Measurements from ENCODE around the gene M1AP.

The M1AP gene

DNA sequence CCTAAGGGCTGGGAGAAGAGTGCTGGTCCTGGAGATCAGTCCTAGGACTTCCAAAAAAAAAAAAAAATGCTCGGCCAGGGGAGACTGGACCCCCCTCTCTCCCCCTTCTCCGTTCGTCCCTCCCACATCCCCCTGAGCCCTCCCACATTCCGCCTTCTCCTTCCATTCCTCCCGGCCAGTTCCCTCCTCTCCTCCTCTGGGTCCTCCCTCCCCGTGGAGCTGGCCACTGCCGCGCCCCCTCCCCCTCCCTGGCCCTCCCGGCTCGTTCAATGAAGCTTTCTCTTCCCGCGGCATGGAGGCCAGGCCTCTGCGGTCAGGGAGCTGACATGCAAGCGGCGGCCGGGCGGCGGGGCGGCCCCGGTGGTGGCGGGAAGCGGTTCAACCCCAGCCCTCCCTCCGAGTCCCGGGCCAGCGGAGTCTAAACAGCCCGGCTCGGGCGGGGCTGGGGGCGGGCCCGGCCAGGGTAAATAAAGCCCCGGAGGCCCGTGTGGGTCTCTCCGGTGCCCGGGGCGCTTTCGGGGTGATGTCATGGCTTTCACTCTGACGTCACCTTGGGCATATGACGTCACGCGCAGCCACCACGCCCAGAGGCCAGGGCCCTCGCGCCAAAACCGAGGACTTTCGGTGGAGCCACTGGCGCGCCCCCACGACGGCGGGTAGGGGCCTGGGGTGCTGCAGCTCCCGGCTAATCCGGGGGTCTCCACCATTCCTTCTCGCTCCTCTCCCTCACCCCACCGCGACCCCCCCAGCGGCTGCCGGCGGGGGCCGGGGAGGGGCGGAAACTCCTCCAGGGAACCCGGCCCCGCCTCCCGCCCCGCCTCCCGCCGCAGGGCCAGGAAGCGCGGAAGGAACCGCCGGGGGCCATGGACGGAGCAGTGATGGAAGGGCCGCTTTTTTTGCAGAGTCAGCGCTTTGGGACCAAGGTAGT, 94.0 kb downstream of the M1AP start, which contains the start of the genes DOK1 and LOXL3:
DOK1 (plus strand) TSS at position 829 of the 928 bp plus-strand sequence; CDS start at position 864, 35 bp downstream.
LOXL3 (minus strand) TSS at position 51 of the 928 bp plus-strand sequence. CDS start 1,308 bp downstream, outside the sequence.
- H3K4me3 ChIP-seq (ENCODE audit: low read length): peak within 1 kb of the TSS; percentile 95
- under 1% methylated on average over 73 of the region's 73 CpGs for WGBS
- peak within 1 kb of the TSS; percentile 59 for H3K9ac ChIP-seq (ENCODE audit: low read depth, low read length)
- no peaks in the 10 kb centered on the region for H3K36me3 ChIP-seq (ENCODE audit: insufficient read depth, low read length)
- peak within 1 kb of the TSS; percentile 95; the same call in 1 of the 2 replicates for H3K27ac ChIP-seq (ENCODE audit: low read depth, low read length)
- H3K4me1 ChIP-seq (ENCODE audit: insufficient read depth, low read length): peaks cover 14% of the 10 kb centered on the region; the same call in 1 of the 2 replicates
- peaks cover 51% of the 10 kb centered on the region for H3K27me3 ChIP-seq (ENCODE audit: insufficient read depth, low read length)
- H3K9me3 ChIP-seq (ENCODE audit: insufficient read depth, low read depth, low read length): no peaks in the 10 kb centered on the region

DNA sequence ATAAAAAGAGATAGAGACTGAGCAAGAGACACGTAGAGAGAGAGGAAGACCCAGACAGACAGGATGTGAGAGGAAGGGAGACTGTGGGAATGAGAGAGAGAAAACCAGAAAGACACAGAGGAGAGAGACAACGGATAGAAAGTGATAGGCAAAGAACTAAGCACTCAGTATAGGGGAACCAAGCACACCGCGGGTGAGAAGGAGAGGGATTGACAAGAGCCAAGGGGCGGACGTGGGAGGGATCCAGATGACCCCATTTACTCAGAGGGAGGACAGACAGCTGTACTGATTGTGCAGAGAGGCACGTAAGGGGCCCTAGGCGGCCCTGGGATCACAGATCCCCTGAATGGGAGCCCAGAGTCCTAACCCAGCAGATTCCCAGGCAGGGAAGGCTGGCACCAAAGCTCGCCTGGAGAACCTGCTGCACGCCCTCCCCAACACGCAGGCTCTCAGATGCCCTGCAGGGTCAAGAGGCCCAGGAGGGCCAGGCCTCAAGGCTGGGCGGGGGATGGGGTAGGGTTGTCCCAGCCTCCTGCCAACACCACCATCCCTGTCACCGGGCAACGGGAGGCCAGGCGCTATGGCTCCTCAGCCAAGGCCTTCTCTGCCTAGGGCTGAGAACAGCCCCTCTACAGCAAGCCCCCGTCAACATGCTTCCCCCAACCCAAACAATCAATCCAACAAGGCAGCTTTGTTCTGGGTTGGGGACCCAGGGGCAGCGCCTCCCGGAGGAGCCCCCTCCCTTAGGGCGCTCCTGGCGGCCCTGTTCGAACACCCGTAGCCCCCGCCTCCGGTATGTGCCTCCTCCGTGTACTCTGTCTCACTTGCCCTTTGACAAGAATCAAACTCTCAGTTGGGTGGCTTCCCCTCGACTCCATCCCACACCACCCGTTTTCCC, 95.0 kb downstream of the M1AP start:
- Histone ChIP-seq H3K4me3 (ENCODE audit: low read length) (peak overlapping the region; percentile 95), H3K27me3 (ENCODE audit: insufficient read depth, low read length) (peaks cover 59% of the 10 kb centered on the region), H3K27ac (ENCODE audit: low read depth, low read length) (peak overlapping the region; percentile 25; the same call in 1 of the 2 replicates), H3K9ac (ENCODE audit: low read depth, low read length) (peak overlapping the region; percentile 5), H3K9me3 (ENCODE audit: insufficient read depth, low read depth, low read length) (no peaks in the 10 kb centered on the region), H3K4me1 (ENCODE audit: insufficient read depth, low read length) (peaks cover 14% of the 10 kb centered on the region; the same call in 1 of the 2 replicates), H3K36me3 (ENCODE audit: insufficient read depth, low read length) (no peaks in the 10 kb centered on the region)
- 13% methylated on average over 27 of the region's 27 CpGs for WGBS

DNA sequence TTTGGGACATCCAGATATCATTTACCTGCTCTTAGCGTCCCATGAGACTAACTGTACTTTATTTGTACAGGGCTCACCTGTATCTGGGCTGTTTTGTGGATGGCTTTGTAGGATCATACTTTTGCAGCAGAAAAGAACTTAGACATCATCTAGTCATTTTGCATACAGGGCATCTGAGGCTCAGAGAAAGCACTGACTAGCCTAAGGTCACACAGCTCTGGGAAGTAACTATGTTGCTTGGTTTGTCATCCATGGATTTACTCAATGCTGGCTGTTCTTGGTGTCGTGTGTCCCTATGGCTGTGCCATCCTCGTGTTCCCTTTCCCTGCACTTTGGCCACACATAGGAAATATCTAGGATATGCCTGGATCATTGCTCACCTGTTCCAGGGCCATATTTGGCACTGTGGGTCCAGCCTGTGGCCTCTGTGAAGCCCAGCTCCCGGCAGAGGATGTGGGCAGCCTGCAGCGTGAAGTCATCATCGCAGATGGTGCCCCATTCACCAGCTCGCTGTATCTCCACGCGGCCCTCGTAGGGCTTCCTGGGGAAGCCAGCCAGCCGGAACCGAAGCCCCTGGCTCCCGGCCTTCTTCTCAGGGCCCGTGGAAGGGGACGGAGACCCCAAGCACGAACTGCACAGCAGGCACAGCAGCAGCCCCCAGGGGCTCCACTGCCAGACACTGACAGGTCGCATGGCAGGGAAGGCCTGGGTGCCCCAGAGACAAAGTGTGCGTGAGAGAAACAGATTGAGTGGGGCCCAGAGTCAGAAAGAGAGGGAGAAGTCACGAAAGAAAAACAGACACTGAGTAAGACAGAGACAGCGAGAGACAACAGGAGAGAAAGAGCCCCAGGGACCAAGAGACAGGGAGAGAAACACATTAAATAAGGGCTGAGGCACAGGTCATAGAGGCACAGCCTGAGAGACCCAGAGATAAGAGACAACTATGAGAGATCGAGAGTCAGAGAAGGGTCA, 95.9 kb downstream of the M1AP start:
- H3K9ac ChIP-seq (ENCODE audit: low read depth, low read length): no peak overlapping the region
- H3K36me3 ChIP-seq (ENCODE audit: insufficient read depth, low read length): no peaks in the 10 kb centered on the region
- H3K27me3 ChIP-seq (ENCODE audit: insufficient read depth, low read length): peaks cover 68% of the 10 kb centered on the region
- peaks cover 14% of the 10 kb centered on the region; the same call in 1 of the 2 replicates for H3K4me1 ChIP-seq (ENCODE audit: insufficient read depth, low read length)
- H3K9me3 ChIP-seq (ENCODE audit: insufficient read depth, low read depth, low read length): no peaks in the 10 kb centered on the region
- H3K4me3 ChIP-seq (ENCODE audit: low read length): peak overlapping the region; percentile 95
- WGBS: 89% methylated on average over 21 of the region's 21 CpGs
- H3K27ac ChIP-seq (ENCODE audit: low read depth, low read length): no peak overlapping the region

DNA sequence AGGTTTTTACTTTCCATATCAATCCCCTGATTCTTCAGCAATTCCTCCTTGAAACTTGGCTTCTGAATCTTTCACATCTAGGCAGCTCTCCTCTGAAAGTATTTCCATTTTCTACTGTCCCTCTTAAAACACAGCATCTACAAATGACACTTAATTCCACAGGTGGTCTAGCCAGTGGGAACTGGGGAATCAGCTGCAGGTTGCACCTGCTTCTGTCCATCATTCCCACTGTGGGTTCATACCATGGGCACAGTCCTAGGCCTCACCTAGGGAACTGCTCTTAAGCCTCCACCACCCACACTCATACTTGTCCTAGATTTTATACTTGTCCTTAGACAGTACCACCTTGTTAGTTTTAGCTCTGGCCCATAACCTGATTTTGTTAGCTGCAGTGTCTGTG, 96.6 kb downstream of the M1AP start:
- H3K9me3 ChIP-seq (ENCODE audit: insufficient read depth, low read depth, low read length): no peaks in the 10 kb centered on the region
- H3K4me3 ChIP-seq (ENCODE audit: low read length): no peak overlapping the region
- H3K9ac ChIP-seq (ENCODE audit: low read depth, low read length): no peak overlapping the region
- peaks cover 70% of the 10 kb centered on the region for H3K27me3 ChIP-seq (ENCODE audit: insufficient read depth, low read length)
- no peak overlapping the region for H3K27ac ChIP-seq (ENCODE audit: low read depth, low read length)
- peaks cover 14% of the 10 kb centered on the region; the same call in 1 of the 2 replicates for H3K4me1 ChIP-seq (ENCODE audit: insufficient read depth, low read length)
- H3K36me3 ChIP-seq (ENCODE audit: insufficient read depth, low read length): no peaks in the 10 kb centered on the region

DNA sequence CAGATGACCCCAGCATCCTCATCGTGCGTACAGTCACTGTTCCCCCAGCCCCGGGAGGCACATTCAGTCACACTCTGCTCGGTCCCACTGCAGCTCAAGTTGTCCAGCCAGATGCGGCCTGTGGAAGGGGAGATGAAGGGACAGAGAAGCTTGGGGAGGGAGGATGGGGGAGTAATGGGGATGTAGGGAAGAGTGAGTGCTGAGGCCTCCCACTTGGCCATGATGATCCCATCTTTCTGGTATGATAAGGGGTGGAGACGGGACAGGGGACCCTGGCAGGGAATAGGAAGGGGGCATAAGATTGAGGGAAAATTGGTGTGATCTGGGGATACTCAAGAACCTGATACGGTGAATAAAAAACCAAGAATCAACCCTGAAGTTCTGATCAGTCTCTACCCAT, 97.9 kb downstream of the M1AP start:
- Histone ChIP-seq H3K4me1 (ENCODE audit: insufficient read depth, low read length) (peaks cover 14% of the 10 kb centered on the region; the same call in 1 of the 2 replicates), H3K9ac (ENCODE audit: low read depth, low read length) (no peak overlapping the region), H3K9me3 (ENCODE audit: insufficient read depth, low read depth, low read length) (no peaks in the 10 kb centered on the region), H3K27me3 (ENCODE audit: insufficient read depth, low read length) (peaks cover 57% of the 10 kb centered on the region), H3K27ac (ENCODE audit: low read depth, low read length) (no peak overlapping the region), H3K36me3 (ENCODE audit: insufficient read depth, low read length) (no peaks in the 10 kb centered on the region), H3K4me3 (ENCODE audit: low read length) (peak overlapping the region; percentile 73)
- 84% methylated on average over 7 of the region's 7 CpGs for WGBS

DNA sequence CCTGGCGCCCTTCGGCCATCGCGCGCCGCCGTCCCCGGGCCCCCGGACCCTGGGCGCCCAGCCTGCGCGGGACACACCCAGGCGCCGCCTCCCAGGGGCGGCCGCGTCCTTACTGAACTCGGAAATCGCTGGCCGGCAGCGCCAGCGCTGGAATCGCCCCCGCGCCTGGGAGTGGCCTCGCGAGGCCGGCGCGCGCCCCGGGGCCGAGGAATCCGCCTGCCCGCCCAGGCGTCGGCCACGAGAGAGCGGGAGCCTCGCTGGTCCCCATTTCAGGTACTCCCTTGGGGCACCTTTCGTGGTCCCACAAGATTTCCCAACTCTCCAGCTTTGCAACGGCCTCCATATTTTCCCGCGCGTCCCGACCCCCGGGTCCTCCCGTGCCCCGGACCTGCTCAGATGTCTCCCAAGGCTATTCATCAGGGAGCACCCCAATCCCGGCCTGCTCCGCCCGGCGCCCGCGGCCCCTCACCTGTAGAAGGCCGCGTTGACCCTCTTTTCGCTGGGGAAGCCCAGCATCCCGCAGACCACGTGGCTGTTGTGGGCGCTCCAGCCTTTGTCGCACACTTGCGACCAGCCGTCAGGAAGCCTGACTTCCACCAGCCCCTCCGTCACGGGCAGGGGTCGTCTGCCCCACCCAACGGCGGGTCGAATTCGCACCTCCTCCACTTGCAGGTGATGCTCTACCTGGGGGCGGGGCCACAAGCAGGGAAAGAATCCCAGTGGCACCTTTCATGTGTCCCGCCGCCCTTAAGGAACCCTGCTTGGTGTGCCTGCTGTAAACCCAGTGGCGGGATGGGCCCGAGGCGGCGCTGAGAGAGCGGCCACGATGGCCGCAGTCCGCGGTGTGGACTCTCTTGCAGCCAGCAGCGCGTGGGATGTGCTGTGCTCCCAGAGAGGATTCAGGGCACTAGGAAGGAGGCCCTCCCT, 99.0 kb downstream of the M1AP start:
- peak overlapping the region; percentile 81 for H3K9ac ChIP-seq (ENCODE audit: low read depth, low read length)
- peak overlapping the region; percentile 73 for H3K4me3 ChIP-seq (ENCODE audit: low read length)
- peaks cover 14% of the 10 kb centered on the region; the same call in 1 of the 2 replicates for H3K4me1 ChIP-seq (ENCODE audit: insufficient read depth, low read length)
- H3K27ac ChIP-seq (ENCODE audit: low read depth, low read length): peak overlapping the region; percentile 3; the same call in 1 of the 2 replicates
- no peaks in the 10 kb centered on the region for H3K36me3 ChIP-seq (ENCODE audit: insufficient read depth, low read length)
- H3K27me3 ChIP-seq (ENCODE audit: insufficient read depth, low read length): peaks cover 51% of the 10 kb centered on the region
- WGBS: 2% methylated on average over 85 of the region's 85 CpGs
- H3K9me3 ChIP-seq (ENCODE audit: insufficient read depth, low read depth, low read length): no peaks in the 10 kb centered on the region

DNA sequence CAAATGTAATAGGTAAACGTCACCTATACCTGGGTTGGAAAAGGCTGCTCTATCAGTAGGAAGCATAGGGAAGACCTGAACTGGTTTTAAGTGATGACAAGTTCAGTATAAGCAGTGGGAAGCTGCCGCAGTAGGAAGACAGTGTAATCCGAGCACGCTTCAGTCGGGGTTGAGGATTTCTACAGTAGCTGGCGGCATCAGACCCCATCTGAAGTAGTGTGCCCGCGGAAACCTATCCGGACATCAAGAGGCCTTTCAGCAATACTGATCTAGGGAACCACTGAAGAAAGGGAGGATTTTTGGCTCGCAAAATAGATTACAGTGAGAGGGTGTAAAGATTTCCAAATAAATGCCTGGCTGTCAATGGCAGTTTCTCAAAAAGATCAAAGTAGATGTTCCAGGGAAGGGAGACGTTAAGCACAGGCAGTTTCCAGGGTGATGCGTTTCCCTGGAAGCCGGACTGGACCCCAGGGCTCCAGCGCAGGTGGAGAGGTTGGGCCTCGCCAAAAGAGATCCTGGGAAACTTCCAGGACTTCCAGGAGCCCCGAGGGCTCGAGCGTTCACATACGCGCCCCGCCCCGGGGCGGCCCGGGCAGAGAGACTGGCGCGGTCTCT, 99.7 kb downstream of the M1AP start:
- no peaks in the 10 kb centered on the region for H3K9me3 ChIP-seq (ENCODE audit: insufficient read depth, low read depth, low read length)
- H3K4me1 ChIP-seq (ENCODE audit: insufficient read depth, low read length): peaks cover 14% of the 10 kb centered on the region; the same call in 1 of the 2 replicates
- no peaks in the 10 kb centered on the region for H3K36me3 ChIP-seq (ENCODE audit: insufficient read depth, low read length)
- no peak overlapping the region for H3K27ac ChIP-seq (ENCODE audit: low read depth, low read length)
- 6% methylated on average over 26 of the region's 26 CpGs for WGBS
- H3K4me3 ChIP-seq (ENCODE audit: low read length): peak overlapping the region; percentile 73
- peaks cover 49% of the 10 kb centered on the region for H3K27me3 ChIP-seq (ENCODE audit: insufficient read depth, low read length)
- H3K9ac ChIP-seq (ENCODE audit: low read depth, low read length): peak overlapping the region; percentile 81

DNA sequence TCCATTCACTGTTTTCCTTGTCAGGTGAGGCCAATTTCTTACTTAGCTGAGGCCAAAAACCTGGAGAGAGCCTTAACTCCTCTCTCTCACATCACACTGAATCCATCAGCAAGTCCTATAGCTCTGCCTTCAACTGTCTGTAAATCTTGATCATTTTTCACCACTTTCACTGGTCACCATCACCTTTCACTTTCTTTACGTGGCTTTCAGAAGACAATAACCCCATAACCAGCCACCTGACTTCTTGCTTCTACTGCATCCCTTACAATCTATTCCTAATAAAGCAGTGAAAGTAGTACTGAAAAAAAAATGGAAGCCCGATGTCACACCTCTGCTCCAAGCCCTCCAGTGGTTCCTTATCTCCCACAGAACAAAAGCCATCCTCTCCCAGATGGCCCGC, 102.1 kb downstream of the M1AP start:
- no peaks in the 10 kb centered on the region for H3K36me3 ChIP-seq (ENCODE audit: insufficient read depth, low read length)
- H3K27me3 ChIP-seq (ENCODE audit: insufficient read depth, low read length): peaks cover 35% of the 10 kb centered on the region
- H3K4me1 ChIP-seq (ENCODE audit: insufficient read depth, low read length): 0 out of 2 replicates have a peak, but pooled peaks cover 5% of the 10 kb centered on the region
- no peak overlapping the region for H3K27ac ChIP-seq (ENCODE audit: low read depth, low read length)
- H3K9ac ChIP-seq (ENCODE audit: low read depth, low read length): no peak overlapping the region
- WGBS: 87% methylated on average over 3 of the region's 3 CpGs
- no peak overlapping the region for H3K4me3 ChIP-seq (ENCODE audit: low read length)
- H3K9me3 ChIP-seq (ENCODE audit: insufficient read depth, low read depth, low read length): no peaks in the 10 kb centered on the region

DNA sequence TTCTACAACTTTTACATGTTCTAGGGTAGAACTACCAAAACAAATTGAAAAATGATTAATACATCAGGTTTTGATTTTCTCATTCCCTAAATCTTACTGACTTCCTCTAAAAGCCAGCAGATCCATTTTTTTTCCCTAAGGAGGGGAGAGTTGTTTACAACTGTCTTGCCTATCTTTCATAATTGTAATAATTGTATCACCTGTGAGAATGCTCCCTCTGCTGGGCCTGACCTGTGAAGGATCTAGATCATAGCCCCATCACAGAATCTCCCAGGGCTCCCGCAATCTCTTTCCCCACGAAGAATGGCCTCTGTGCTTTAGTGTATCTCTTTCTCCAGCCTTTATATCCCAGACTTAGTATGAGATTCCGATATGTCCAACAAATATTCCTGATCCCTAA, 103.5 kb downstream of the M1AP start:
- 86% methylated on average over 3 of the region's 3 CpGs for WGBS
- no peak overlapping the region for H3K4me3 ChIP-seq (ENCODE audit: low read length)
- no peak overlapping the region for H3K27ac ChIP-seq (ENCODE audit: low read depth, low read length)
- H3K27me3 ChIP-seq (ENCODE audit: insufficient read depth, low read length): peaks cover 23% of the 10 kb centered on the region
- peaks cover 2% of the 10 kb centered on the region; the same call in 1 of the 2 replicates for H3K36me3 ChIP-seq (ENCODE audit: insufficient read depth, low read length)
- 0 out of 2 replicates have a peak, but pooled peaks cover under 1% of the 10 kb centered on the region for H3K4me1 ChIP-seq (ENCODE audit: insufficient read depth, low read length)
- H3K9ac ChIP-seq (ENCODE audit: low read depth, low read length): no peak overlapping the region
- H3K9me3 ChIP-seq (ENCODE audit: insufficient read depth, low read depth, low read length): no peaks in the 10 kb centered on the region
